HL-60/S4 treated with phorbol 12-myristate 13-acetate at 8.2 ng/mL for 4 days and 3 days (cell line): Measurements from ENCODE around the gene PDE6B.
"Not testable (repeated sequence)": the region's sequence is repeated elsewhere in the genome, so short reads cannot be mapped to it uniquely, and the experiment has no call there.

Source experiments
- in situ Hi-C: fragments of 300-500 bp; cut with MboI; formaldehyde crosslinking; loops from 2 replicates; pipeline ENCODE4 v1.15.0; 2022; ENCODE audit warnings: low sequenced_read_pairs

The PDE6B gene

DNA sequence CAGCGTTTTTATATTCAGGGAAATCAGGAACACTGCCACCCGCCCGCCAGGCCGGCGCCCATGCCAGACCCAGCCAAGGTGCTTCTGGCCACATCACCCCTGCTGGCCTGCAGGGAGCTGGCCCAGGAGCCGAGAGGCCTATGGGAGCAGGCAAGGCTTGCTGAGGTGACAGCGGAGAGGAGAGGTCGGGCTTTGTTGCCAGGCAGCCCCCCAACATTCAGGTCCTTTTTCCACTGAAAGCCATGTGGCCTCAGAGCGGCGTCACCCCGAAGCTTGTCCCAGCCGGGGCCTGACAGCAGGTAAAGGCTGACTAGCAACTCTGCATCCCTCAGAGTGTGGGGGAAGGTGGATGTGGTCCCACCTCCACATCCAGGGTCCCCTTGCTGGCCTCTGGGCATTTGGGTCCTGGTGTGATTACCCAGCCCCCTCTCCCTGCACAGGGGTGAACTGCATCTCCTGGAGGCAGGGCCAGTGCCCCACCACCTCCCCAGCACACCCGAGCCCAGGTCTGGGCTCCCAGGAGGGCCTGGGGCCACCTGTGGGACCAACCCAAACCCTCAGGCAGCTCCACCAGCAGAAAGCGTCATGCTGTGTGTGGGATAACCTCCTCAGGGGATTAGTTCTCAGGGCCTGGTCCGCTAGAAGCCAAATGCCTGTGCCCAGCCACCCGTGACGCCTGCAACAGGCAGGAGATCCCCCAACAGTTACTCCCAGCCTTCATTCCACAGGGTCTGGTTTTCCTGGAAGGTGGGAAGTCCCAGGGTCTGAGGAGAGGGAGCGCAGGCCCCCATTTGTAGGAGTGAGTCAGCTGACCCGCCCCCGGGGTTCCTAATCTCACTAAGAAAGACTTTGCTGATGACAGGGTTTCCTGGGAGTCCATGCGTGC, at the start of gene PDE6B:
Gene PDE6B (plus strand): TSS at position 869 of the 886 bp plus-strand sequence. CDS start 54 bp downstream, outside the sequence.
- in situ Hi-C loops: no loop called here

DNA sequence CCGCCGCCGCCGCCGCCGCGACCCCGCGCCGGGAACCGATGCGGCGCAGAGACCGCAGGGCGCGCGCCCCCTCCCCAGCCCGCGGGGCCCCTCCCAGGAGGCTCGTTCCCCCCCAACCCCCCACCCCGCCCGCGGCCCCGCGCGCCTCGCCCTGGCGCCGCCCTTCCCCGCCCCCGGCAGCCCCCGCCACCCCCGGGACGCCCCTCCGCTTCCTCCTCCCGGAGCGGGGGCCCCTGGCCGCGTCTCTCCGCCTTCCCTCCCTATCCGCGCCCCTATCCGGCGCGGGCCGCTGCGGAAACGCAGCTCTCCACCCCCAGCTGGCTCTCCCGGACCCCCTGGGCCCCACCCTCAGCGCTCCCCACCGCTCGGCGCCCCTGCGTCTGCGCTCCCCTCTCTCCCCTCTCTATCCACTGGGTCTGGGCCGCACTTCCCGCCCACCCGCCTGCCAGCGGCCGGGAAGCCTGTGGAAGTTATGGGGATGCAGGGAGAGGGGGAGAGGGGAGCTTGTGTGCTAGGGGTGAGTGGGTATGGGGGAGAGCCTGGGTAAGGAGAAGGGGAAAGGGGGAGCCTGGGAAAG, 49.0 kb upstream of the PDE6B start, which contains the start of gene TMEM271:
Gene TMEM271 (minus strand): TSS at position 51 of the 577 bp plus-strand sequence. CDS start 233 bp downstream, outside the sequence.
- in situ Hi-C loops: no loop called here

DNA sequence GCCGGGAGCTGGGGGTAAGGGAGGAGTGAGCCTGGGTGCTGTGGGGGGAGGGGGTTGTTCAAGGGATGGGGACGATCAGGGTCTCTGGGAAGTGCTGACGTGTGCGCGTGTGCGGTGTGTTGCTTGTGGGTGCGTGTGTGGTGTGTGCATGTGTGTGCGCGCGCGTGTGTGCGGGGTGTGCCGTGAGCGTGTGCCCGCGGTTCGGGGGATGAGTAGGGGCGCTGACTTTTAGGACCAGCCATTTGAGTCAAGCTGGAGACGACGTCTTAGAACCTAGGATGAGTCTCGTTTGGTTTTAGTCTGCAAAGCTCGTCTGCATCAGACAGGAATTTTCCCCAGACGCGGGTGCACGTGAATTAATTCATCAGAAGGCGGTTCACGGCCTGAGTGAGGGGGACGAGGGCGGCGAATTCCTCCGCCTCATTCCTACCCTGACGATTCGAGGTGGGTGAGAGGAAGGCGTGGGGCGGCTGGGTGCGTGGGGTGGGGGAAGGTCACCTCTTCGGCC, 48.3 kb upstream of the PDE6B start:
- in situ Hi-C loops: no loop called here

- in situ Hi-C loops: no loop called here
These were observed 47.6 kb upstream of the PDE6B start for GRCh38 chr4:577499-578450.

- in situ Hi-C loops: no loop called here
These were observed 46.6 kb upstream of the PDE6B start for GRCh38 chr4:578451-579443.

DNA sequence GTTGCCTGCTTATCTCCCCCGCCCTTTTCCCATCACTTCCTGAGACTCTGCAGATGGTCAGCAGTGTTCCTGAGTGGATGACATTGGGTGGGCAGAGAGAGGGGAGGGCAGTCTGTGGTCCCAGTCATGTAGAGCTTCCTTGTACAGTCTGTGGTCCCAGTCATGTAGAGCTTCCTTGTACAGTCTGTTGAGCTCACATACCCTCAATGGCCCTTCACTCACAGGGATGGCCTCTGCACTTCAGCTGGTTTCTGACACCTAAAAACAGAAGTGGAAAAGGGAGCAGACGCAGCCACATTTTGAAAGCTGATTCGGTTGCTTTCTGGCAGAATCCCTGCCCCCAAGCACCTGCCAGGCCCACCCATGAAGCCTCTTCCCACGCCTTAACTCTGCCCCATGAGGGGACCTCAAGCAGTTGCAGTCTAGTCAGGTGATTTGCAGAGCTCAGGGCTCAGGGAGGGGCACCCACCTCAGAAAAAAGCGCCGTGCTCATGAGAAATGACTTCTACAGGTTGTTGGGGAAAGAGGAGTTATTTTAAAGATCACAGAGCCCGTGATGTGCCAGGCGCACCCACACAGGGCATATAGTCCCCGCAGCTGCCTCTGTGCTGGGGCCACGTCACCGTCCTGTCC, 45.7 kb upstream of the PDE6B start:
- in situ Hi-C loops: no loop called here

DNA sequence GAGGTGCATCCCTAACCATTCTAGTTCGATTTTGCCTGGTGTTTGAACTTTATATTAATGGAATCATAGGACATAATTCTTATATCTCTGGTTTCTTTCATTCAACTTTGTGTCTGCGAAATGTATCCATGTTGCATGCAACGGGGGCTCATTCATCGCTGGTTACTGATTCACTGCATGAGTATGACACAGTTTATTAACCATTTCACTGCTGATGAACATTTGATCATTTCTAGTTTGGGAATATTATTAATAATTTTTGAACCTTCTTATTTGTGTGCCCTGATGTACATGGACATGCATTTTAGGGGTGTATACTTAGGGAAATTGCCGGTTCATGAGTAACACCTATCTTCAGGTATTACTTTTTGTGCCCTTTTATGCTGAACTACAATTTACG, 44.2 kb upstream of the PDE6B start:
- in situ Hi-C loops: no loop called here

GRCh38 chr4:581753-582361, 43.5 kb upstream of the PDE6B start:
- in situ Hi-C loops: no loop called here

DNA sequence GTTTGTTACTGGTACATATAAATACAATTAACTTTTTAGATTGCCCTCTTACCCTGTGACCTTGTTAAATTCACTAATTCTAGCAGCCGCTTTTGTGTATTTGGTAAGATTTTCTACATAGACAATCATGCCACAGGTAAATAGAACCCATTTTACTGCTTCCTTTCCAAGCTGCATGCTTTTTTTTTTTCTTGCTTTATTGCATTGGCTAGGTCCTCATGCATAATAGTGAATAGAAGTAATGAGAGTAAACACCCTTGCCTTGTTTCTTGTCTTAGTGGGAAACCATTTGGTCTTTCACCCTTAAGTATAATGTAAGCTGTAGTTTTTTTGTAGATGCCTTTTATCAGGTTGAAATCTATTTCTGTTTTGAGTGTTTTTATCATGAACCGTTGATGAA, 41.6 kb upstream of the PDE6B start:
- in situ Hi-C loops: no loop called here

GRCh38 chr4:587671-588350, 37.6 kb upstream of the PDE6B start:
- in situ Hi-C loops: no loop called here

DNA sequence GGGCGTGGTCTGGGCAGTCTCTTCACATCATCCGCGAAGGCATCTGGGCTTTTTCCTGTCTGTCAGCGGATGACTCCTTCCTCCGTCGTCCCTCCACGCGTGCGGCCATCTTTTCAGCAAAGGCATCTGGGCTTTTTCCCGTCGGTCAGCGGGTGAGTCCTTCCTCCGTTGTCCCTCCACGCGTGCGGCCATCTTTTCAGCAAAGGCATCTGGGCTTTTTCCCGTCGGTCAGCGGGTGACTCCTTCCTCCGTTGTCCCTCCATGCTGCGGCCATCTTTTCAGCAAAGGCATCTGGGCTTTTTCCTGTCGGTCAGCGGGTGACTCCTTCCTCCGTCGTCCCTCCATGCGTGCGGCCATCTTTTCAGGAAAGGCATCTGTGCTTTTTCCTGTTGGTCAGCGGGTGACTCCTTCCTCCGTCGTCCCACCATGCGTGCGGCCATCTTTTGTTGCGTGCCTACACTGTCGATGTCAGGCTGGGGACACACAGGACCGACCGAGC, 37.0 kb upstream of the PDE6B start:
- in situ Hi-C loops: no loop called here

DNA sequence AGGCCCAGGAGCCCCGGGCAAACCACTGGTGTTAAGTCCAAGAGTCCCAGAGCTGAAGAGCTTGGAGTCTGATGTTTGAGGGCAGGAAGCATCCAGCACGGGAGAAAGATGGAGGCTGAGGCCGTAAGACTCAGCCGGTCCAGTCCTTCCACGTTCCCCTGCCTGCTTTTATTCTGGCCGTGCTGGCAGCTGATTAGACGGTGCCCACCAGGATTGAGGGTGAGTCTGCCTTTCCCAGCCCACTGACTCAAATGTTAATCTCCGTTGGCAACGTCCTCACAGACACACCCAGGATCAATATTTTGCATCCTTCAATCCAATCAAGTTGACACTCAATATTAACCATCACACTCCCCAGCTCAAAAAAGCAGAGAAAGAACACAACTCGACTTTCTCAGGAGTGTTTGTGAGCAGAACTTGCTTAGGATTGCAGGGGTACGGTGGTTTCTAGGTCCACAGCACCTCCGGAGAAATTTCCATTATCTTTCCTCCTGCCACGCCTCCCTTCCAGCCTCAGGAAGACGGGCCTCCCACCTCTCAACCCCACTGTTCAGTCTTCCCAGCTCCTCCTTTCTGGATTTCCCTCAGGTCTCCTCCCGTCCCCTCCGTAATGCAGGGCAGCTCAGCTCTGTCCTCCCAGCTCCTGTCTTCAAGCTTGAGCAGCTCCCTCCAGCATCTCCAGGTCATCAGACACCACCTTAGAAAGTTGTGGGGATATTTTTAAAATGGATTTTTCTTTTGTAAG, 36.0 kb upstream of the PDE6B start:
- in situ Hi-C loops: no loop called here

GRCh38 chr4:590313-590841, 35.0 kb upstream of the PDE6B start:
- in situ Hi-C loops: no loop called here

- in situ Hi-C loops: not testable (repeated sequence)
These were observed 33.2 kb upstream of the PDE6B start for GRCh38 chr4:592178-592577.

GRCh38 chr4:592825-593520, 32.4 kb upstream of the PDE6B start:
- in situ Hi-C loops: no loop called here

DNA sequence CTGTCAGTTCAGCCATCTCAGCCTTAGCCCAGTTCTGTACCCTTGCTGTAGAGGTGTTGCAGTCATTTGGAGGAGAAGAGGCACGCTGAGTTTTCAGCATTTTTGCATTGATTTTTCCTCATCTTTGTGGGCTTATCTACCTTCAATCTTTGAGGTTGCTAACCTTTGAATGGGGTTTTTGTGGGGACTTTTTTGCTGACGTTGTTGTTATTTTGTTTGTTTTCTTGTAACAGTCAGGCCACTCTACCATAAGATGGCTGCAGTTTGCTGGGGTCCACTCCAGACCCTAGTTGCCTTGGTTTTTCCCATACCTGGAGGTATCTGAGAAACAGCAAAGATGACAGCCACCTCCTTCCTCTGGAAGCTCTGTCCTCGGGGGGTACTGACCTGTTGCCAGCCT, 26.4 kb upstream of the PDE6B start:
- in situ Hi-C loops: no loop called here

- in situ Hi-C loops: no loop called here
These were observed 25.2 kb upstream of the PDE6B start for GRCh38 chr4:600166-600565.
